SK-N-SH (cell line): ENCODE data around the gene CCNY.

Source experiments
- CTCF ChIP-seq: fragments of 200-600 bp; sonication (generic); IDR thresholded peaks from 2 replicates; pipeline ENCODE4 v1.6.1; 2017; ENCODE audit warnings: antibody characterized with exemption, mild to moderate bottlenecking, moderate library complexity
- EP300 ChIP-seq, 2 experiments: IDR thresholded peaks; 2 replicates each; pipeline versions ENCODE4 v1.4.0 to v1.6.1; 2012; ENCODE audit warnings: borderline replicate concordance in 1 of 2, low read depth in 1 of 2, low read length in 1 of 2

DNA sequence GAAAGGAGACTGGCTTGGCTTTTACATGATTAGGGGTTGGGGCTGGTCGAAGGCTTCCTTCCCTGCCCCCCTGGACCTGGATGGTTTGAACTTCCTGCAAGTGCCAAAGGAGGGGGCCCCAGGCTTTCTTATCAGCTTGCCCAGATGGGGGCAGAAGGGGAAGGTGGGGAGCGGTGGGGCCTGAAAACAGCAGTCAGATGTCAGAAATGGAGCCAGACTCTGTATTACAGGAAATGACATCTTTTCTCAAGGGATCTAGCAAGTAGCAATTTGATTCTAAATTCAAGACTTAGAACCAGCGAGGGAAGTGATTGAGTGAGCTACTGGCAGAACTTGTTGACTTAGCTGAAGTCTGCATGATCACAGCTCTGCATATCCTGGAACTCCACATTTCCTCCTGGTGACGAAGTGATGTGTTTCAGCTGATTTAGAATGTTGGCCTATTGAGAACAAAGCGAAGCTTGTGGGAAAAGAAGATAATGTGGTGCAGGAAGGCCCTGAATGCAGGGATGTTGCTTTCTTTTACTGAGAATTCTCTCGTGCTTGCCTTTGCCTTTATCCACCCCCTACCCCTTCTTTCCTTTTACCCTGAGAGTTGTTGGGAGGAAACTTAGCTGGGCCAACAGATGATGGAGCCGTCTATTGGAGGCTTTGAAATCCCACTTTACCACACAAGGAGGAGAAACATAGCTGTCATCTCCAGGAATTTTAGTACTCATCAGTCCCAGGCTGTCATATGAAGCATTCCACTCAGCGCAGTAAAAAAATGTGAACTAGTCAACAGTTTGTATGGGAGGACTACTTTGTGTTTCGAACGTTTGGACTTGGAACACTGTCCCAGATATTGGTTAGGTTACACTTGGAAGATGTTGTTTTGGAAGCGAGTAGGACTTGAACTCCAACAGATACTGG, 43.2 kb downstream of the CCNY start:
- TF ChIP-seq CTCF (no peak), EP300 (IDR thresholded peaks at IDR 0.05; ENCODE audit: borderline replicate concordance in 1 of 2, low read depth in 1 of 2, low read length in 1 of 2) (no peak)
